Keratinocyte (primary cell): Measurements from ENCODE around the gene MSANTD1. TPM values are rescaled to one million over a fixed set of nuclear protein-coding genes. Genes with fewer than 3 reads are reported as not detected.

Experiments
- DNase-seq: peaks from one replicate; pipeline ENCODE4 v3.0.0-alpha.2; 2011; ENCODE audit warnings: low read depth, missing footprints, low spot score
- FAIRE-seq: peaks from 2 replicates; lab custom pipeline; 2011; peaks lifted over from hg19 to GRCh38; lab: Jason Lieb, UNC
- H2AFZ ChIP-seq: 2 replicates; pipeline ENCODE4 v1.6.0; 2012; ENCODE audit warnings: low read length, control low read depth, inconsistent platforms; ENCODE audit not compliant: control insufficient read depth
- H3K27ac ChIP-seq: 2 replicates; pipeline ENCODE4 v1.5.1; 2011; ENCODE audit warnings: low read length; ENCODE audit not compliant: control insufficient read depth, insufficient read depth
- H3K27me3 ChIP-seq: 3 replicates; pipeline ENCODE4 v1.6.0; 2011; ENCODE audit warnings: low read length; ENCODE audit not compliant: control insufficient read depth, insufficient read depth; ENCODE audit errors: extremely low read depth
- H3K36me3 ChIP-seq, 2 experiments: 2 replicates in 1 of 2; 3 replicates in 1 of 2; pipeline ENCODE4 v1.5.1; 2011; ENCODE audit warnings: low read length in 2 of 2, mild to moderate bottlenecking in 1 of 2; ENCODE audit not compliant: control insufficient read depth in 2 of 2, insufficient read depth in 2 of 2; ENCODE audit errors: extremely low read depth in 1 of 2
- H3K4me1 ChIP-seq: 3 replicates; pipeline ENCODE4 v1.5.1; 2011; ENCODE audit warnings: low read length; ENCODE audit not compliant: control insufficient read depth, insufficient read depth; ENCODE audit errors: extremely low read depth
- H3K4me2 ChIP-seq: 3 replicates; pipeline ENCODE4 v1.6.0; 2011; ENCODE audit warnings: low read depth, low read length; ENCODE audit not compliant: control insufficient read depth, insufficient read depth; ENCODE audit errors: extremely low read depth
- H3K4me3 ChIP-seq, 3 experiments: fragments of 200-600 bp in 1 of 3; sonication (generic) in 1 of 3; 2 replicates in 2 of 3; 3 replicates in 1 of 3; pipeline ENCODE4 v1.5.1; 2011 to 2016; ENCODE audit warnings: low read length in 3 of 3, mild to moderate bottlenecking in 3 of 3, control low read depth in 2 of 3, inconsistent platforms in 1 of 3, low read depth in 1 of 3, mixed read lengths in 1 of 3, mixed run types in 1 of 3, moderate library complexity in 1 of 3; ENCODE audit not compliant: control insufficient read depth in 2 of 3, insufficient read depth in 2 of 3; ENCODE audit errors: extremely low read depth in 1 of 3
- H3K79me2 ChIP-seq: 2 replicates; pipeline ENCODE4 v1.6.0; 2012; ENCODE audit warnings: low read length; ENCODE audit not compliant: control insufficient read depth, insufficient read depth
- H3K9ac ChIP-seq: 3 replicates; pipeline ENCODE4 v1.6.0; 2011; ENCODE audit warnings: low read length; ENCODE audit not compliant: control insufficient read depth, insufficient read depth; ENCODE audit errors: extremely low read depth
- H3K9me1 ChIP-seq: 3 replicates; pipeline ENCODE4 v1.6.0; 2011; ENCODE audit warnings: low read length; ENCODE audit not compliant: control insufficient read depth, insufficient read depth; ENCODE audit errors: extremely low read depth
- H3K9me3 ChIP-seq: 2 replicates; pipeline ENCODE4 v1.5.1; 2012; ENCODE audit warnings: low read depth, low read length; ENCODE audit not compliant: control insufficient read depth
- H4K20me1 ChIP-seq: 3 replicates; pipeline ENCODE4 v1.6.0; 2011; ENCODE audit warnings: low read length; ENCODE audit not compliant: control insufficient read depth, insufficient read depth; ENCODE audit errors: extremely low read depth
- EZH2 ChIP-seq: IDR thresholded peaks from one replicate; pipeline ENCODE4 v1.6.1; 2012; ENCODE audit warnings: inconsistent platforms, mild to moderate bottlenecking, low read length, moderate library complexity
- dilution Hi-C: fragments of 300-500 bp; cut with MboI; formaldehyde crosslinking; loops from one replicate; pipeline ENCODE4 v1.7.0; 2020; ENCODE audit warnings: low sequenced_read_pairs; ENCODE audit not compliant: extremely low pct_ligation_motif_present
- polyA plus RNA-seq, 5 experiments: library from polyadenylated mRNA; depleted of rRNA in 3 of 5; stranded (reverse) in 3 of 5; stranded (forward) in 1 of 5; unstranded in 1 of 5; fragments of >200 nt; gene quantifications; 1 replicate in 1 of 5; 2 replicates in 3 of 5; 3 replicates in 1 of 5; pipeline versions ENCODE4 v1.2.1 to v1.2.3, GENCODE V29; 2011 to 2012; ENCODE audit warnings: missing spikeins in 2 of 5, low read depth in 1 of 5, low replicate concordance in 1 of 5
- TF ChIP-seq, protein P1 (sequence below), 3 experiments: IDR thresholded peaks in 1 of 3; conservative IDR thresholded peaks in 1 of 3; optimal IDR thresholded peaks in 1 of 3; 2 replicates in 2 of 3; 3 replicates in 1 of 3; pipeline versions ENCODE3 to v1.5.1; 2011; ENCODE audit warnings: low read length in 3 of 3, mild to moderate bottlenecking in 3 of 3, moderate library complexity in 2 of 3, control low read depth in 1 of 3, inconsistent platforms in 1 of 3; ENCODE audit not compliant: insufficient read depth in 2 of 3; ENCODE audit errors: extremely low read depth in 1 of 3

MSANTD1 gene
- polyA plus RNA-seq, 1 donor (not counting 4 experiments of a cell fraction or from before 2014, with no cell fraction given): not detected

DNA sequence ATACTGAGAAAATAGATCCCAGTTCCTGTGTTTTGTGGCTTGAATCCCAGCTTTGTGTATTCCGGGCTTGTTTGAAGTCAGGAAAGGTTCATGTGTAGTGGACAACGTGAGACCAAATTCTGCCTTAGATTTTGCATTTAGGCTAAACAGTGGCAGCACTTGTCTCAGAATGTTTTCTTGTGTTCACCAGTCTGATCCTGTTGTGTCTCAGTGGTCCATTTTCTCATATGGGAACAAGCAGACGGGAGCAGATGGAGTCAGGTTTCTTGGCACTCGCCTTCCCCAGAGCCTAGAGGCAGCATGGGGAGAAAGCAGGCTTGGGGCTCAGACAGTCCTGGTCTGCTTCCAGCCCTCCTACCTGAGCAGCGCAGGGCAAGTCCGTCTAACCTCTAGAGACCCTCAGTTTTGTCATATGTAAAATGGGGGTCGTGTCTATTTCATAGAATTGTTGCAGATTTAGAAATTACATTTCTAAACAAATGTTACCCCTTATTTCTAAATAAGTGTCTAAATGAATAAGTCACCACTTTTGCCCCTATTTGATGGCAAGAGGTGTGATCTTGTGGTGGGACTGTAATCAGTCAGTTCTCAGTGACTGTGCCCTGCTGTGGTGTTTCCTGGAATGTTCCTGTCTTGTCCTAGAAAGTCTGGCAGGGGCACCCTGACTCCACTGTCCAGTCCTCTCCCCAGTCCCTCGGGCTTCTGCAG lies 28.3 kb upstream of the MSANTD1 start:
- Histone ChIP-seq H2AFZ (no peak overlapping the region), H3K4me2 (no peak overlapping the region), H3K79me2 (no peaks in the 10 kb centered on the region), H3K9me1 (no peaks in the 10 kb centered on the region), H3K27me3 (no peaks in the 10 kb centered on the region), H3K9ac (no peak overlapping the region), H3K27ac (no peak overlapping the region), H4K20me1 (no peaks in the 10 kb centered on the region), H3K9me3 (no peaks in the 10 kb centered on the region), H3K4me1 (no peaks in the 10 kb centered on the region), H3K36me3 (peaks cover 46 to 48% of the 10 kb centered on the region in 2 experiments), H3K4me3 (no peak overlapping the region)
- TF ChIP-seq, protein P1, sequence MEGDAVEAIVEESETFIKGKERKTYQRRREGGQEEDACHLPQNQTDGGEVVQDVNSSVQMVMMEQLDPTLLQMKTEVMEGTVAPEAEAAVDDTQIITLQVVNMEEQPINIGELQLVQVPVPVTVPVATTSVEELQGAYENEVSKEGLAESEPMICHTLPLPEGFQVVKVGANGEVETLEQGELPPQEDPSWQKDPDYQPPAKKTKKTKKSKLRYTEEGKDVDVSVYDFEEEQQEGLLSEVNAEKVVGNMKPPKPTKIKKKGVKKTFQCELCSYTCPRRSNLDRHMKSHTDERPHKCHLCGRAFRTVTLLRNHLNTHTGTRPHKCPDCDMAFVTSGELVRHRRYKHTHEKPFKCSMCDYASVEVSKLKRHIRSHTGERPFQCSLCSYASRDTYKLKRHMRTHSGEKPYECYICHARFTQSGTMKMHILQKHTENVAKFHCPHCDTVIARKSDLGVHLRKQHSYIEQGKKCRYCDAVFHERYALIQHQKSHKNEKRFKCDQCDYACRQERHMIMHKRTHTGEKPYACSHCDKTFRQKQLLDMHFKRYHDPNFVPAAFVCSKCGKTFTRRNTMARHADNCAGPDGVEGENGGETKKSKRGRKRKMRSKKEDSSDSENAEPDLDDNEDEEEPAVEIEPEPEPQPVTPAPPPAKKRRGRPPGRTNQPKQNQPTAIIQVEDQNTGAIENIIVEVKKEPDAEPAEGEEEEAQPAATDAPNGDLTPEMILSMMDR (optimal IDR thresholded peaks at IDR 0.05 in 1 of 3, IDR thresholded peaks at IDR 0.05 in 1 of 3, conservative IDR thresholded peaks at IDR 0.05 in 1 of 3; ENCODE audit: extremely low read depth in 1 of 3, insufficient read depth in 2 of 3, low read length in 3 of 3): no peak
- no peak for TF ChIP-seq EZH2
- FAIRE-seq (no peak), DNase-seq (no peak)
- dilution Hi-C loops: no loop called here

DNA sequence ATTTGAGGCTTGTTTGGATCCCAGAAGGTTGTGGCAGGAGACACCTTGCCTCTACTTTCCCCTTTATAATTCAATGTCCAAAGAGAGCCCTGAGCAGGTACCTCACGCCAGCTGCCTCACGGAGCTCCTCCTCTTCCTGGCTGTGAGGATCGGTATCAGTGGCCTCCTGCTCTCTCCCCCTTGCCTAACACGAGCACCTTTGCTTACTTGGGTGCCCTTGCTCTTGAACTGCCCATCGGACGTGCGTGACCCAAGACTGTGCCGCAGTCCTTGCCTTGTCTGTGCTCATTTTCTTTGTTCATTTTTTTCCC lies 27.8 kb upstream of the MSANTD1 start:
- dilution Hi-C loops: no loop called here

More for the DNA sequence above, 27.8 kb upstream of the MSANTD1 start:
- no peaks in the 10 kb centered on the region for H3K79me2 ChIP-seq
- no peak overlapping the region for H3K4me2 ChIP-seq
- H3K9ac ChIP-seq: no peak overlapping the region
- no peak for FAIRE-seq
- H3K27ac ChIP-seq: no peak overlapping the region
- DNase-seq: no peak
- TF ChIP-seq, protein P1 (optimal IDR thresholded peaks at IDR 0.05 in 1 of 3, IDR thresholded peaks at IDR 0.05 in 1 of 3, conservative IDR thresholded peaks at IDR 0.05 in 1 of 3; ENCODE audit: extremely low read depth in 1 of 3, insufficient read depth in 2 of 3, low read length in 3 of 3): no peak
- no peak for TF ChIP-seq EZH2
- H3K36me3 ChIP-seq: peaks cover 41 to 48% of the 10 kb centered on the region in 2 experiments
- H3K27me3 ChIP-seq: no peaks in the 10 kb centered on the region
- no peaks in the 10 kb centered on the region for H3K4me1 ChIP-seq
- no peaks in the 10 kb centered on the region for H3K9me1 ChIP-seq
- no peak overlapping the region for H2AFZ ChIP-seq
- no peak overlapping the region for H3K4me3 ChIP-seq
- no peaks in the 10 kb centered on the region for H4K20me1 ChIP-seq
- H3K9me3 ChIP-seq: no peaks in the 10 kb centered on the region
